Prostate gland (tissue), 2 donors: Measurements from ENCODE around the gene PLIN5. TPM values are rescaled to one million over a fixed set of nuclear protein-coding genes. Genes with fewer than 3 reads are reported as not detected.

Experiments used
- DNase-seq: peaks from one replicate; pipeline ENCODE4 v3.0.0-alpha.2; 2019; ENCODE audit warnings: low spot score
- H3K27ac ChIP-seq, 2 donors: fragments of 200-600 bp; sonication (generic); 2 replicates each; pipeline ENCODE4 v1.5.1; 2017 to 2019
- H3K27me3 ChIP-seq: fragments of 200-600 bp; sonication (generic); replicated peaks from 2 replicates; pipeline ENCODE4 v1.5.1; 2019; ENCODE audit not compliant: insufficient read depth
- H3K36me3 ChIP-seq, 2 donors: fragments of 200-600 bp; sonication (generic); 1 replicate in 1 of 2; 2 replicates in 1 of 2; pipeline versions ENCODE4 v1.5.1 to v1.8.1; 2017 to 2019
- H3K4me1 ChIP-seq: fragments of 200-600 bp; sonication (generic); replicated peaks from 2 replicates; pipeline ENCODE4 v1.5.1; 2019
- H3K4me3 ChIP-seq, 2 donors: fragments of 200-600 bp; sonication (generic); 2 replicates each; pipeline ENCODE4 v1.5.1; 2017 to 2019
- H3K9me3 ChIP-seq: fragments of 200-600 bp; sonication (generic); 2 replicates; pipeline ENCODE4 v1.5.1; 2017
- POLR2A ChIP-seq: fragments of 450-650 bp; IDR thresholded peaks from one replicate; pipeline ENCODE4 v1.6.1; 2016; ENCODE audit warnings: antibody characterized with exemption, mild to moderate bottlenecking
- POLR2AphosphoS5 ChIP-seq: sonication (generic); formaldehyde crosslinking; IDR thresholded peaks from one replicate; pipeline ENCODE4 v1.6.1; 2017; ENCODE audit warnings: antibody characterized with exemption
- WGBS: methylation state at CpG from one replicate; pipeline ENCODE4 v1.1.5; 2018; 5-methylcytosine and 5-hydroxymethylcytosine counted together
- intact Hi-C: fragments of 100-400 bp; cut with DNase I; formaldehyde crosslinking; loops from one replicate; pipeline ENCODE4 v1.14.2; 2022
- total RNA-seq, 2 donors: library from RNA; depleted of rRNA; stranded (reverse); fragments of >200 nt; gene quantifications; one replicate each; pipeline ENCODE4 v1.1.0, GENCODE V29; 2016
- TF ChIP-seq, protein P1 (sequence below), 4 experiments: fragments of 200-600 bp in 2 of 4; fragments of 450-650 bp in 2 of 4; sonication (generic) in 2 of 4; IDR thresholded peaks; 1 replicate in 3 of 4; 2 replicates in 1 of 4; pipeline ENCODE4 v1.5.1; 2016 to 2019; ENCODE audit warnings: antibody characterized with exemption in 4 of 4, mild to moderate bottlenecking in 2 of 4, moderate library complexity in 2 of 4

Gene PLIN5
- total RNA-seq, 2 donors from 2014 or later, result 23.2 to 26.8 TPM

DNA sequence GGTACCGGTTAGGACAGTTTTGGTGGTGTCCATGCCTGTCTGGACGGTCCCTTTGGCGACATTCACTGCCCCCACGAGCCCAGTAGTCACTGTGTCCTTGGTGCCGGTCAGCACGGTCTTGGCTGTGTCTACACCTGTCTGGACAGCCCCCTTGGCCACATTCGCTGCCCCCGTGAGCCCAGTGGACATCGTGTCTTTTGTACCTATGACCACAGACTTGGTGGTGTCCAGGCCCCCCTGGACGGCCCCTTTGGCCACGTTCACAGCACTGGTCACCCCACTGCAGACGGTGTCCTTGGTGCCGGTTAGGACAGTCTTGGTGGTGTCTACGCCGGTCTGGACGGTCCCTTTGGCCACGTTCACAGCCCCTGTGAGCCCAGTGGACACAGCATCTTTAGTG lies 23.0 kb downstream of the PLIN5 start:
- no peak overlapping the region for H3K27ac ChIP-seq
- 85% methylated on average over 17 of the region's 17 CpGs for WGBS
- no peaks in the 10 kb centered on the region for H3K9me3 ChIP-seq
- intact Hi-C loops, result no loop called here
- no peaks in the 10 kb centered on the region for H3K36me3 ChIP-seq
- DNase-seq, result no peak
- H3K27me3 ChIP-seq, result no peaks in the 10 kb centered on the region
- H3K4me1 ChIP-seq, result no peaks in the 10 kb centered on the region
- no peak overlapping the region for H3K4me3 ChIP-seq
- TF ChIP-seq POLR2A, result no peak
- TF ChIP-seq, protein P1, sequence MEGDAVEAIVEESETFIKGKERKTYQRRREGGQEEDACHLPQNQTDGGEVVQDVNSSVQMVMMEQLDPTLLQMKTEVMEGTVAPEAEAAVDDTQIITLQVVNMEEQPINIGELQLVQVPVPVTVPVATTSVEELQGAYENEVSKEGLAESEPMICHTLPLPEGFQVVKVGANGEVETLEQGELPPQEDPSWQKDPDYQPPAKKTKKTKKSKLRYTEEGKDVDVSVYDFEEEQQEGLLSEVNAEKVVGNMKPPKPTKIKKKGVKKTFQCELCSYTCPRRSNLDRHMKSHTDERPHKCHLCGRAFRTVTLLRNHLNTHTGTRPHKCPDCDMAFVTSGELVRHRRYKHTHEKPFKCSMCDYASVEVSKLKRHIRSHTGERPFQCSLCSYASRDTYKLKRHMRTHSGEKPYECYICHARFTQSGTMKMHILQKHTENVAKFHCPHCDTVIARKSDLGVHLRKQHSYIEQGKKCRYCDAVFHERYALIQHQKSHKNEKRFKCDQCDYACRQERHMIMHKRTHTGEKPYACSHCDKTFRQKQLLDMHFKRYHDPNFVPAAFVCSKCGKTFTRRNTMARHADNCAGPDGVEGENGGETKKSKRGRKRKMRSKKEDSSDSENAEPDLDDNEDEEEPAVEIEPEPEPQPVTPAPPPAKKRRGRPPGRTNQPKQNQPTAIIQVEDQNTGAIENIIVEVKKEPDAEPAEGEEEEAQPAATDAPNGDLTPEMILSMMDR (IDR thresholded peaks at IDR 0.05), result no peak
- TF ChIP-seq POLR2AphosphoS5, result no peak

DNA sequence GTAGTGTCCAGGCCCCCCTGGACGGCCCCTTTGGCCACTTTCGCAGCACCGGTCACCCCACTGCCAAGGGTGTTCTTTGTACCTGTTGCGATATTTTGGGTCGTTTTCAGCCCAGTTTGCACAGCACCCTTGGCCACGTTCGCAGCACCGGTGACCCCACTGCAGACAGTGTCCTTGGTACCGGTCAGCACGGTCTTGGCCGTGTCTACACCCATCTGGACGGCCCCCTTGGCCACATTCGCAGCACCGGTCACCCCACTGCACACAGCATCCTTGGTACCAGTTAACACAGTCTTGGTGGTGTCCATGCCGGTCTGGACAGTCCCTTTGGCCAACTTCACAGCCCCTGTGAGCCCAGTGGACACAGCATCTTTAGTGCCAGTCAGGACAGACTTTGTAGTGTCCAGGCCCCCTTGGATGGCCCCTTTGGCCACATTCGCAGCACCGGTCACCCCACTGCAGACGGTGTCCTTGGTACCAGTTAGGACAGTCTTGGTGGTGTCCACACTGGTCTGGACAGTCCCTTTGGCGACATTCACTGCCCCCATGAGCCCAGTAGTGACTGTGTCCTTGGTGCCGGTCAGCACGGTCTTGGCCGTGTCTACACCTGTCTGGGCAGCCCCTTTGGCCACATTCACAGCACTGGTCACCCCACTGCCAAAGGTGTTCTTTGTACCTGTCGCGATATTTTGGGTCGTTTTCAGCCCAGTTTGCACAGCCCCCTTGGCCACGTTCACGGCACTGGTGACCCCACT lies 23.5 kb downstream of the PLIN5 start:
- Histone ChIP-seq H3K4me3 (no peak overlapping the region), H3K27me3 (no peaks in the 10 kb centered on the region), H3K27ac (no peak overlapping the region), H3K4me1 (no peaks in the 10 kb centered on the region), H3K9me3 (no peaks in the 10 kb centered on the region), H3K36me3 (no peaks in the 10 kb centered on the region)
- 83% methylated on average over 27 of the region's 27 CpGs for WGBS
- TF ChIP-seq, protein P1 (IDR thresholded peaks at IDR 0.05), result no peak
- no peak for TF ChIP-seq POLR2AphosphoS5
- no peak for TF ChIP-seq POLR2A
- DNase-seq, result no peak
- intact Hi-C loops, result no loop called here

DNA sequence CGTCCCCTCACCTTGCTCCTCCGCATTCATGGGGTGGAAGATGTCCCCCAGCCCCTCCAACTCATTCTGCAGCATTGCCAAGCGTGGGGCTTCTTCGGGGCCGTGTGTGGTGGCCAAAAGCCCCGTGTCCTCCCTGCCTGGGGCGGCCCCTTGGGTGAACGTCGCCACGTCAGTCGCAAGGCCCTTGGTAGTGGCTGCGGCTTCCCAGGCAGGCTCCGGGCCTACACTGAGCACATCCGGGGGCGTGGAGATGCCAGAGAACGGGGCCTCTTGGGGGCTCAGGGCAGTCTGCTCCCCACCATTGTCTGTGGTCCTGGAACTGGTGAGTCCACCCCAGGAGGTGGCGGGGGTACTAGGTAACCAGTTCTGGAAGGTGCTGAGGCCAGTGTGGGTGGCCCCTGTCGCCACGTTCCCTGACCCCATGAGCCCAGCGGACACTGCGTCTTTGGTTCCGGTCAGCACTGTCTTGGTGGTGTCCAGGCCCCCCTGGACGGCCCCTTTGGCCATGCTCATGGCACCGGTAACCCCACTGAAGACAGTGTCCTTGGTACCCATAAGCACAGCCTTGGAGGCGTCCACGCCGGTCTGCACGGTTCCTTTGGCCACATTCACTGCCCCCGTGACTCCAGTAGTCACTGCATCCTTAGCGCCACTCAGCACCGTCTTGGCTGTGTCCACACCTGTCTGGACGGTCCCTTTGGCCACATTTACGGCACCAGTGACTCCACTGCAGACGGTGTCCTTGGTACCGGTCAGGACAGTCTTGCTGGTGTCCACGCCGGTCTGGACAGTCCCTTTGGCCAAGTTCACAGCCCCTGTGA lies 24.4 kb downstream of the PLIN5 start:
- Histone ChIP-seq H3K36me3 (no peaks in the 10 kb centered on the region), H3K4me1 (no peaks in the 10 kb centered on the region), H3K27me3 (no peaks in the 10 kb centered on the region), H3K27ac (no peak overlapping the region), H3K9me3 (no peaks in the 10 kb centered on the region), H3K4me3 (no peak overlapping the region)
- intact Hi-C loops, result no loop called here
- 84% methylated on average over 29 of the region's 37 CpGs for WGBS
- DNase-seq, result no peak
- TF ChIP-seq, protein P1 (IDR thresholded peaks at IDR 0.05), result no peak
- no peak for TF ChIP-seq POLR2AphosphoS5
- no peak for TF ChIP-seq POLR2A

DNA sequence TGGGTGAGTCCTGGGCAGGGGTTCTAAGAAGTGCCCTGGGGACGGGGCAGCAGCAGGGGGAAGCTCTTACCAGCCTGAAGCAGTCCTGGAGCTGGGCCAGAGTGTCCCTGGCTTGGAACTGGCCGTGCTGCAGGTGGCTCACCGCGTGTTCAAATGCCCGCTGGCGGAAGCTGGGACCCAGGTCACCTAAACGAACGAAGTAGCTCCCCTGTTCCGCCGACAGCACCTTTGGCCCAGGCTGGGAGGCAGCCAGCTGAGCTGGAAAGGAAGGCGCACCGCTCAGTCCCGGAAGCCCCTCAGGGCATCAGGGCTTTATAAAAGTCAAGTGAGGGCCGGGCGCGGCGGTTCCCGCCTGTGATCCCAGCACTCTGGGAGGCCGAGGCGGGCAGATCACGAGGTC lies 26.3 kb downstream of the PLIN5 start:
- no peaks in the 10 kb centered on the region for H3K36me3 ChIP-seq
- intact Hi-C loops, result no loop called here
- DNase-seq, result no peak
- TF ChIP-seq, protein P1 (IDR thresholded peaks at IDR 0.05), result no peak
- TF ChIP-seq POLR2A (no peak), POLR2AphosphoS5 (no peak)
- H3K9me3 ChIP-seq, result no peaks in the 10 kb centered on the region
- no peaks in the 10 kb centered on the region for H3K4me1 ChIP-seq
- WGBS, result 84% methylated on average over 21 of the region's 21 CpGs
- H3K27me3 ChIP-seq, result no peaks in the 10 kb centered on the region
- no peak overlapping the region for H3K4me3 ChIP-seq
- H3K27ac ChIP-seq, result no peak overlapping the region
